Ovary (tissue), 9 donors: ENCODE results near the gene KCTD20. TPM values are rescaled to one million over a fixed set of nuclear protein-coding genes. Genes with fewer than 3 reads are reported as not detected.

Experiments
- DNase-seq, 5 donors: peaks; one replicate each; pipeline ENCODE4 v3.0.0-alpha.2; 2019 to 2020
- H3K27ac ChIP-seq, 2 donors: fragments of 200-600 bp; one replicate each; pipeline versions ENCODE4 v1.5.1 to v1.8.0; 2019 to 2022
- H3K27me3 ChIP-seq: fragments of 200-600 bp; one replicate; pipeline ENCODE4 v1.8.0; 2022
- H3K36me3 ChIP-seq: fragments of 200-600 bp; sonication (generic); one replicate; pipeline ENCODE4 v1.5.1; 2019
- H3K4me1 ChIP-seq: one replicate; pipeline ENCODE4 v1.8.1; 2013; ENCODE audit warnings: mild to moderate bottlenecking, moderate library complexity; ENCODE audit not compliant: insufficient read depth
- H3K4me3 ChIP-seq: fragments of 200-600 bp; sonication (generic); one replicate; pipeline ENCODE4 v1.5.1; 2017
- H3K9me3 ChIP-seq, 2 donors: fragments of 200-600 bp in 1 of 2; sonication (generic) in 1 of 2; one replicate each; pipeline versions ENCODE4 v1.5.1 to v1.8.1; 2013 to 2019; ENCODE audit warnings: mild to moderate bottlenecking in 1 of 2, moderate library complexity in 1 of 2
- EP300 ChIP-seq: sonication (generic); formaldehyde crosslinking; IDR thresholded peaks from one replicate; pipeline ENCODE4 v1.6.1; 2017; ENCODE audit warnings: antibody characterized with exemption
- POLR2A ChIP-seq: fragments of 450-650 bp; IDR thresholded peaks from one replicate; pipeline ENCODE4 v1.6.1; 2017; ENCODE audit warnings: antibody characterized with exemption, mild to moderate bottlenecking, moderate library complexity
- WGBS, 3 donors: extraction: QIAGEN DNeasy Blood & Tissue Kit in 1 of 3; methylation state at CpG; one replicate each; pipeline versions ENCODE4 v1.1.5 to v1.1.7; 2013 to 2017; 5-methylcytosine and 5-hydroxymethylcytosine counted together
- intact Hi-C, 4 donors: fragments of 100-400 bp; cut with DNase I; formaldehyde crosslinking; loops; one replicate each; pipeline versions ENCODE4 v1.11.0 to v1.15.1; 2022 to 2023
- polyA plus RNA-seq, 2 donors: library from polyadenylated mRNA; stranded (reverse); fragments of 200-250 nt in 1 of 2; fragments of 350-450 nt in 1 of 2; fragmentation: Illumina TruSeq in 1 of 2; extraction: RNeasy Lipid Tissue Mini Kit (QIAGEN cat#74804) in 1 of 2; gene quantifications; one replicate each; pipeline ENCODE4 v1.2.3, GENCODE V29; 2013 to 2014
- total RNA-seq, 7 donors: library from RNA; depleted of rRNA in 2 of 7; stranded (reverse); fragments of >200 nt in 2 of 7; fragmentation: NEBNext Ultra II Directional in 3 of 7; extraction: Animal tissue kit (Norgen Biotek cat#: 25700) in 3 of 7; gene quantifications; one replicate each; pipeline versions ENCODE4 v1.1.0 to v1.2.4, GENCODE V29; 2016 to 2023
- TF ChIP-seq, protein P1 (sequence below), 3 donors: fragments of 450-650 bp in 2 of 3; fragments of 200-600 bp in 1 of 3; IDR thresholded peaks; one replicate each; pipeline versions ENCODE4 v1.5.1 to v1.8.0; 2016 to 2022; ENCODE audit warnings: antibody characterized with exemption in 3 of 3, mild to moderate bottlenecking in 1 of 3
- donor health status: DM: no; HTN: no; CAD: no; lungs with moderate emphysema.
- donor health status: DM: no; HTN: no; CAD: no.
- donor health status: Bipolar disorder and iron deficiency.
- donor health status: DM: yes; HTN: yes; CAD: no.
- donor health status: DM: no; HTN: no; CAD: no.
- donor health status: DM: yes; HTN: yes; CAD: no.

KCTD20 gene
- total and polyA plus RNA-seq, 9 donors = 21.7 to 73.7 (median 46.2) TPM

DNA sequence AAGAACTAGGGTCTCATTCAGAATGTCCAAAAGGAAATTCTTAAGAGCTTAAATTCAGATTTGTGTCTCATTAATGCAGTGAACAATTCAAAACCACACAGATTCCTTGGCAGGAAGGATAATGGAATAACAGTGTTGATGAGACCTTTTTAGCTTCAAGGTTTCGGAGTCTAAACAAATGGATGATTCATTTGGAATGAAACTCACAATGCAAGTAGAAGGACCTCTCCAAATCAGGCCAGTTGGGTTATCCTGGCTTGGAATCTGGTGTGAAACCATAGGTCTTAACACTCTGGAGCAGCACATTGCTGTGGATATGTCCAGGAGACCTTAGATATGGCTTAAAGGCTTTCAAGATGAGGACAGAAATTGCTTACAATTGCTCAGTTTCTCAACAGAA lies 44.9 kb downstream of the KCTD20 start:
- intact Hi-C loops = loop anchor here in 1 of 4 donors (5.0 kb wide), 1 partner anchor 1265 kb away; no protein-coding TSS in a partner anchor
- Histone ChIP-seq H3K9me3 (no peaks in the 10 kb centered on the region), H3K4me3 (no peak overlapping the region), H3K27ac (no peak overlapping the region), H3K4me1 (peaks cover 2% of the 10 kb centered on the region), H3K27me3 (no peaks in the 10 kb centered on the region), H3K36me3 (no peaks in the 10 kb centered on the region)
- no peak for DNase-seq
- 20 to 36% (median 31%) methylated on average over 1 of the region's 1 CpG for WGBS, 3 donors
- TF ChIP-seq POLR2A (no peak), EP300 (no peak)
- TF ChIP-seq, protein P1, sequence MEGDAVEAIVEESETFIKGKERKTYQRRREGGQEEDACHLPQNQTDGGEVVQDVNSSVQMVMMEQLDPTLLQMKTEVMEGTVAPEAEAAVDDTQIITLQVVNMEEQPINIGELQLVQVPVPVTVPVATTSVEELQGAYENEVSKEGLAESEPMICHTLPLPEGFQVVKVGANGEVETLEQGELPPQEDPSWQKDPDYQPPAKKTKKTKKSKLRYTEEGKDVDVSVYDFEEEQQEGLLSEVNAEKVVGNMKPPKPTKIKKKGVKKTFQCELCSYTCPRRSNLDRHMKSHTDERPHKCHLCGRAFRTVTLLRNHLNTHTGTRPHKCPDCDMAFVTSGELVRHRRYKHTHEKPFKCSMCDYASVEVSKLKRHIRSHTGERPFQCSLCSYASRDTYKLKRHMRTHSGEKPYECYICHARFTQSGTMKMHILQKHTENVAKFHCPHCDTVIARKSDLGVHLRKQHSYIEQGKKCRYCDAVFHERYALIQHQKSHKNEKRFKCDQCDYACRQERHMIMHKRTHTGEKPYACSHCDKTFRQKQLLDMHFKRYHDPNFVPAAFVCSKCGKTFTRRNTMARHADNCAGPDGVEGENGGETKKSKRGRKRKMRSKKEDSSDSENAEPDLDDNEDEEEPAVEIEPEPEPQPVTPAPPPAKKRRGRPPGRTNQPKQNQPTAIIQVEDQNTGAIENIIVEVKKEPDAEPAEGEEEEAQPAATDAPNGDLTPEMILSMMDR (IDR thresholded peaks at IDR 0.05) = no peak

DNA sequence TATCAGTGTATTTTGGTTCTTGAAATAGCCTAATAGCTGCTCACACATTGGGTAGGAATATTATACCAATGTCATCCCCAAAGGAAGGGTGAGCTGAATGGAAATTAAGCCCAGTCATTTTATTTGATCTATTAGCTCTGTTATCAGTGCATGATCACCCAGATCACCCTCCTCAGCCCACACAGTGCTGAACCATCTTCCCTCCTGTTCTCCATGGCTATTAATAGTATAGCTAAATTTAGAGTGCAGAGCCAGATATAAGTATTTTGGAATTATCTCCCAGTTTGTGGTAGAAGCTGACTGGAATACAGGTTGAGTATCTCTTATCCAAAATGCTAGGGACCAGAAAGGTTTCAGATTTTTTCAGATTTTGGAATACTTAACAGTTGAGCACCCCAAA lies 45.4 kb downstream of the KCTD20 start:
- H3K4me3 ChIP-seq = no peak overlapping the region
- no peaks in the 10 kb centered on the region for H3K36me3 ChIP-seq
- intact Hi-C loops = loop anchor here in 1 of 4 donors (5.0 kb wide), 1 partner anchor 1266 kb away; no protein-coding TSS in a partner anchor
- no peaks in the 10 kb centered on the region for H3K27me3 ChIP-seq
- no peak for DNase-seq
- H3K9me3 ChIP-seq = no peaks in the 10 kb centered on the region
- no peak overlapping the region for H3K27ac ChIP-seq
- TF ChIP-seq EP300 (no peak), POLR2A (no peak)
- TF ChIP-seq, protein P1 (IDR thresholded peaks at IDR 0.05) = no peak
- peaks cover 2% of the 10 kb centered on the region for H3K4me1 ChIP-seq

DNA sequence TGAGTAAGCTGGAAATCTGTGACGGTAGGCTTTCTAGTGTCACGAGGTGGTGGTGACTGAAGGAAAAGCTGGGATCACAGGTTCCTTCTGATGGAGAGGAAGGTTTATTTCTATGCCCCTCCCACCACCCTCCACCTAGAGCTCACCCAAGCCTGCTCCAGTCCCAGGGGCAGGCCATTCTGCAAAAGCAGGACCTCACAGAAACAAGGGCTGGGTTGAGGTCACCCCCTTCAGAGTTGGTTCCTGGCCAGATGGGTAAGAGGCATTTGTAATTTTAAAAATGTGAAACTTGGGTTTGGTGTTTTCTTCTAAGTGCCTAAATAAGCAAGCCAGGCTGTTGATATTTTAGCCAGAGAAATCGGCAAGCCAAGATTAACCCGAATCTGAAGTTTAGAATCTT lies 46.6 kb downstream of the KCTD20 start:
- no peak for TF ChIP-seq POLR2A
- no peak for TF ChIP-seq EP300
- TF ChIP-seq, protein P1 (IDR thresholded peaks at IDR 0.05) = no peak
- Histone ChIP-seq H3K4me3 (no peak overlapping the region), H3K36me3 (no peaks in the 10 kb centered on the region), H3K27me3 (no peaks in the 10 kb centered on the region), H3K9me3 (no peaks in the 10 kb centered on the region), H3K4me1 (peaks cover 2% of the 10 kb centered on the region), H3K27ac (no peak overlapping the region)
- DNase-seq = no peak
- 60 to 71% (median 61%) methylated on average over 4 of the region's 4 CpGs for WGBS, 3 donors
- intact Hi-C loops = loop anchor here in 1 of 4 donors (5.0 kb wide), 1 partner anchor 1267 kb away; no protein-coding TSS in a partner anchor

DNA sequence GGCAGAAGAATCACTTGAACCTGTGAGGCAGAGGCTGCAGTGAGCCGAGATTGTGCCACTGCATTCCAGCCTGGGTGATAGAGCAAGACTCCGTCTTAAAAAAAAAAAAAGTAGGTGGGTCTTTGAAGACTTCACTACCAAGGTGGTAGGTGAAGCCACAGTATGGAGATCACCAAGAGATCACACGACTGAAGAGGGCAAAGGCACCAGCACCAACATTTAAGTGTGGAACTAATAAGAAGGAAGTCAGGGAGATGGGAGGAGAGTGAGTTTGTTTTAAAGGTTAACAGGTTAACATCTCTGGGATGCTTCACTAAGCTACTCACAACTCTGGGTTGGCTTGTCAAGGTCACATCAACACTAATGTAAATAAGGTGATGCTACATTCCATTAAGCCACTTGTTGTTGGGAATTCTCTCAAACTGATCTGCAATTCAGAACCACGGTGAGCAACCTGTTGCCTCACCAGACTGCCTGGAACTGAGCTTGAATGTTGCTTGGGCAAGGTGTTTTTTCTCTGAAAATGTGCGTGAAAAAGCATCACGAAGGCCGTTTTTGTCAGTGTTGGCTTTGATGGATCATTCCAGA lies 48.7 kb downstream of the KCTD20 start:
- H3K27ac ChIP-seq = no peak overlapping the region
- peaks cover 2% of the 10 kb centered on the region for H3K4me1 ChIP-seq
- DNase-seq = no peak
- TF ChIP-seq EP300 (no peak), POLR2A (no peak)
- TF ChIP-seq, protein P1 (IDR thresholded peaks at IDR 0.05) = no peak
- no peaks in the 10 kb centered on the region for H3K9me3 ChIP-seq
- no peaks in the 10 kb centered on the region for H3K36me3 ChIP-seq
- WGBS, 3 donors = 74 to 81% (median 81%) methylated on average over 7 of the region's 7 CpGs
- H3K27me3 ChIP-seq = no peaks in the 10 kb centered on the region
- no peak overlapping the region for H3K4me3 ChIP-seq
- intact Hi-C loops = loop anchor here in 1 of 4 donors (10.0 kb wide), 1 partner anchor 713 kb away; no protein-coding TSS in a partner anchor
